Lower leg skin (tissue), 3 donors: Measurements from ENCODE around the gene CXCR2.

Source experiments
- CTCF ChIP-seq, 3 donors: fragments of 450-650 bp; IDR thresholded peaks; one replicate each; pipeline ENCODE4 v1.5.1; 2016; ENCODE audit warnings: antibody characterized with exemption in 3 of 3, mild to moderate bottlenecking in 3 of 3, moderate library complexity in 2 of 3
- POLR2A ChIP-seq, 2 donors: fragments of 450-650 bp; IDR thresholded peaks; one replicate each; pipeline ENCODE4 v1.6.1; 2016 to 2017; ENCODE audit warnings: antibody characterized with exemption in 2 of 2, mild to moderate bottlenecking in 1 of 2, moderate library complexity in 1 of 2

- TF ChIP-seq CTCF (IDR thresholded peaks at IDR 0.05) (no peak), POLR2A (IDR thresholded peaks at IDR 0.05) (no peak)
Observed at GRCh38 chr2:218166791-218167190, 41.0 kb downstream of the CXCR2 start, which contains the start of gene CXCR1.
